Activated T-helper 1 cell treated with anti-CD3 and anti-CD28 coated beads, Interleukin-2, amount 50 U/mL, for 16 hours (primary cell): Measurements from ENCODE around the gene GABBR2.
"Not testable (repeated sequence)": the region's sequence is repeated elsewhere in the genome, so short reads cannot be mapped to it uniquely, and the experiment has no call there.

Experiments used
- DNase-seq, 2 donors: peaks; one replicate each; pipeline ENCODE4 v3.0.0-alpha.2; 2020; ENCODE audit warnings: low read depth in 1 of 2, low spot score in 1 of 2

Gene GABBR2

GRCh38 chr9:98686961-98687855 lies 21.5 kb downstream of the GABBR2 start:
- DNase-seq = no peak

DNA sequence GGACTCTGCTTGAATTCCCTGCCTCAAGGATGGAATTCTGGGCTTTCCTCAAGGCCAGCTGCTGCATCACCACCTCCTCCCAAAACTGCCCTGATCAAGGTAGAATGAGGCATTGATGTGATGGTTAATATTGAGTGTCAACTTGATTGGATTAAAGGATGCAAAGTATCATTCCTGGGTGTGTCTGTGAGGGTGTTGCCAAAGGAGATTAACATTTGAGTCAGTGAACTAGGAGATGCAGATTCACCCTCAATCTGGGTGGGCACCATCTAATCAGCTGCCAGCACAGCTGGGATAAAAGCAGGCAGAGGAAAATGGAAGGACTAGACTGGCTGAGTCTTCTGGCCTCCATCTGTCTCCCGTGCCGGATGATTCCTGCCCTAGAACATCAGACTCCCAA lies 23.9 kb downstream of the GABBR2 start:
- DNase-seq = not testable (repeated sequence)

- DNase-seq = no peak
Observed at GRCh38 chr9:98678244-98678842, 30.4 kb downstream of the GABBR2 start.

DNA sequence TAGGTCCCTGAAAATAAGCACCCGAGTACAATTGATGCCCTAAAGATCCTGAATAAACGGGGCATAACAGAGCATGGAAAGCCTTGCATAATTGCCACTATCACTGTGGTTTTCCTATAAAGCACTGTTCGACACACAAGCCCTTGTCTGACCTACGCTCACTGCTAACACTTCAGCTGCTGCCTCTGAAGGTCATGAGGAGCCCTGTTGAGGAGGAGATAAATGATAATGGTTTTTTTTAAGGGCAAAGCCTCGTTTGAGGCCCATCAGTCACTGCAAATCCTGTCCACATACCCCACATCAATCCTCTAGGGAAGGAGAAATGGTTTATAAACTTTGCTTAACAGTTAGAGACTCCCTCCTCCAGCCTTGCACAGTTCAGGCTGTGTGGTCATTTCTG lies 35.1 kb downstream of the GABBR2 start:
- DNase-seq = no peak

DNA sequence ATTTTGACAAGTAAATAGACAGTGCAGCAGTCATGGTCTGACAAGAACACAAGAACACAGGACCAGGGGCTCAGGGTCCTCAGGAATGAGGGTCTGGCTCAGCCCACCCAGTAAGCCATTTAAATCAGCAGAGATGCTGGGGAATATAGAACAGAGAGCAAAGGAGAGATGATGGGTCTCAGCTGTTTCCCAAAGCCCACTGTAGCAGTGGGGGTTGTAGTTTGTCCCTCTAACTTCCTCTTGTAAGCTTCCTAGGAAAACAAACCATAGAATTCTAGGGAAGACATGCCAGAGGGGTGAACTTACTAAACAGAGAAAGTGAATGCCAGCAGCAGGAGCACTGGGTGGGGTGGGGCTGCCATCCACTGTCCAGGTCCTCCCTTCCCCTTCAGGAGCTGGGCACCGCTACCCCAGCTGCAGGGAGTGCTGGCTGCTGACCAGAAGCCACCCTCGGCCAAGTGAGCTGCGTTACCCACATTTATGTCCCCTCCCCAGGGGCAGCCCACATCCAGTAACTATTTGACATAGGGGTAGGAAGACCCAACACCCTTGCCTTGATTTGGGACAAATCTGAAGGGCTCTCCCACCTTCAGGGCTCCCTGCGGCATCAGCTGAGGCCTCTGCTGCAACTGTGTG lies 41.6 kb downstream of the GABBR2 start:
- DNase-seq = no peak

DNA sequence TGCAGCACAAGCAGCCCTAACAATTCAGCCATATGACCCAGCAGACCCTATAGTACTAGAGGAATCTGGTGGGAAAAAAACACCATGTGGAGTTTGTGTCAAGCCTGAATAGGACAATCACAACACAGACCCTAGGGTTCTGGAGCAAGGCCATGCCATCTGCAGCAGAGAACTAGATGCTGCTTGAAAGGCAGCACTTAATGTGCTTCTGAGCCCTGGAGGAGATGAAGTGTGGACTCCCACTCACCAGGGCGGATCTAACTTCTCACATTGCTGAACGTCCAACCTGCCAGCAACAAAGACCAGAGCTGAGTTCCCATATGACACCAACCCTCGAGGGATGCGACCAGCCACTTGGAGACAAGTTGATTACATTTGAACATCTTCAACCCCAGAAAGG lies 43.2 kb downstream of the GABBR2 start:
- no peak for DNase-seq

GRCh38 chr9:98660541-98660940 lies 48.2 kb downstream of the GABBR2 start:
- DNase-seq = no peak

GRCh38 chr9:98658951-98659351 lies 49.8 kb downstream of the GABBR2 start:
- DNase-seq = no peak

DNA sequence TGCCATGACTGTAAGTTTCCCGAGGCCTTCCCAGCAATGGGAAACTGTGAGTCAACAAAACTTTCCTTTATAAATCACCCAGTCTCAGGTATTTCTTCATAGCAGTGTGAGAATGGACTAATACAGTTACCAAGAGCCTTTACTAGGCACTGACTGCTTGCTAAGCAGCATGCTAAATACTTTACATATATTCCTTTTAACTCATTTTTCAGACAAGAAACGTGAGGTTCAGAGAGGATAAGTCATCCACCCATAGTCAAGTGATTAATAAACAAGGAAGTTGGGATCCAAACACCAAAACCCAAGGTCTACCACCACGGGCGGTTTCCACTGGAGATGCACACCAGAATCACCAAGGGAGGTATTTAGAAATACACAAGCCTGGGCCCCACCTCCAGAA lies 50.8 kb downstream of the GABBR2 start:
- no peak for DNase-seq

- DNase-seq = no peak
Observed at GRCh38 chr9:98656511-98656910, 52.2 kb downstream of the GABBR2 start.

DNA sequence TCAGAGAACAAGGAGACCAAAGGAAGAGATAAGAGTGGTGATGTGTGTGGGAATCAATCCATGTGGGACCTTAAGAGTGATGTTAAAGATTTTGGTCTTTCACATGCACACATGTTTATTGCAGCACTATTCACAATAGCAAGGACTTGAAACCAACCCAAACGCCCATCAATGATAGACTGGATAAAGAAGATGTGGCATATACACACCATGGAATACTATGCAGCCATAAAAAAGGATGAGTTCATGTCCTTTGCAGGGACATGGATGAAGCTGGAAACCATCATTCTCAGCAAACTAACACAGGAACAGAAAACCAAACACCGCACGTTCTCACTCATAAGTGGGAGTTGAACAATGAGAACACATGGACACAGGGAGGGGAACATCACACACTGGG lies 53.3 kb downstream of the GABBR2 start:
- DNase-seq = not testable (repeated sequence)

DNA sequence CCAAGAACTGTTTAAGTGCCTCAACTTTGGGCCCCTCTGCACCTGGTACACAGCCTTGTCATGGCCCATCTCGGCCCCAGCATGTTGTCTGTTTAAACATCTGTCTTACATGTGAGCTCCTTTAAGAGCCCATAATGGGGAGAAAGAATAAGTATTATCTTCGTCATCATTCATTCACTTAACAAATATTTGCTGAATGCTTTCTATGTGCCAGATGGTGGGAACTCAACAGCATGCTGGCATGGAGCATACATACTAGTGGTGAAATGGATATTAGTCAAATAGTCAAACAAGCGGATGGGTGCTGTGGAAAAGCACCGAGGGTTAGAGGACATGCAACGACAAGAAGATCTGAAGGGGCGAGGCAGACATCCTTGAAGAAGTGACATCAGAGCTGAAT lies 54.5 kb downstream of the GABBR2 start:
- DNase-seq = no peak

- DNase-seq = no peak
Observed at GRCh38 chr9:98652741-98653140, 56.0 kb downstream of the GABBR2 start.

DNA sequence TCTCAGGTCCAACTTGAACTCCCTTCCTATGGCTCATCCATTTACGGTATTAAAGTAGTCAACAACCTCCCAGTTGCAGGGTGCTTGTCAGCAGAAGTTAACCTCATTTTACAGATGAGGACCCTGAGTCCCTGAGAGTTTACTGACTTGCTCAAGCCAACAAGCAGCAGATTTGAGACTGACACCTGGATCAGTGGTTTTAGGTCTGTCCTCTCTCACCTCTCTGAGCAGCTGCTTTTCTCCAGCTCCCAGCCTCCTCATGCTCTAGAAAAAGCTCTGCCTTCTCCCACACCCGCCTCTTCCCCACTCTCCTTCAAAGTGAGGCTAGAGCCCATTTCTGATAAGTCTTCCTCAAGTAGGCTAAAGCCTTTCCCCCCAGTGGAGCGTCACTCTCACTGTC lies 56.4 kb downstream of the GABBR2 start:
- no peak for DNase-seq

DNA sequence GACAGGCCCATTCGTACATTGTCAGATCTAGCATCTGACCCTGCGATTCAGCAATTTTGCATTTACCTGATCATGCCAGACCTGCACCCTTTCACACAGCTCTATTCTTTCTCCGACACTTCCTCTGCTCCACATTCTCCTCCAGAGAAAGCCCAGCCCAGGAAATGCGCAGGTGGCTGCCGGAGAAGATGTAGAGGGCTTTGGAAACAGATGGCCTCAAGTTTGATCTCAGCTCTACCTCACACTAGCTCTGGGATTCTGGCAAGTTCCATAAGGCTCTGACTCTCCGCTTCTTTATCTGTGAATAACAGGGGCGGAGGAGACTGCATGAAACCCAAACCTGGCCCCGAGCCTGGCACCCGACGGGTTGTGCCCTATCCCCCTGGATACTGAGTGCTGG lies 61.5 kb downstream of the GABBR2 start:
- no peak for DNase-seq

GRCh38 chr9:98644011-98644410 lies 64.7 kb downstream of the GABBR2 start:
- DNase-seq = no peak

DNA sequence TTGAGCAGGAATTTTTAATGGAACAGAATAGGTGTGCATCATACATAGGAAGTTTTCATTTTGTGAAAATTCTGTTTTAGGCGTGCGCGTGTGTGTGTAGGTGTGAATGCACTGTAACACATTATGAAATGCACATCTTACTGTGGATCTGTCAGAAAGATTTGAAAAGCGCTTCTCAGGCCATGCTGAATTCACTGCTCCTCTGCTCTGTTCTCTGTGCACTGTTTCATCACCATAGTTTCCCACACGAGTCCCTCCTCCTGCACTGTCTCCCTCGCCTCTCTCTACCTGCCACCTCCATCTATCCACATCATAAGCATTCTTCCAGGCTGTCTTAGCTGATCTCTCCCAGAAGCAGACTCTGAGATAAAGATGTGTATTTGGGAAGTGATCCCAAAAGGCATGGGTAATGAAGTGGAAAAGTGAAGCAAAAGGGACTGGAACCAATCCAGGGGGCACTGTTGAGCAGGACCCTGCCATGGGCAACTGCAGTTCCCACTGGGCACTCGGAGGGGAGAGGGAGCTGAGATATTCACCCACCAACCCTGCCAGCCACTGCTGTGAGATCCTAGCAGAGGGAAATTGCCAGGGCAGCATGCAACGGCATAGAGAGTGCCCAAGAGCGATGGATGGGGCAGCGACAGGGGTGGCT lies 65.9 kb downstream of the GABBR2 start:
- no peak for DNase-seq

GRCh38 chr9:98641695-98642094 lies 67.0 kb downstream of the GABBR2 start:
- no peak for DNase-seq

DNA sequence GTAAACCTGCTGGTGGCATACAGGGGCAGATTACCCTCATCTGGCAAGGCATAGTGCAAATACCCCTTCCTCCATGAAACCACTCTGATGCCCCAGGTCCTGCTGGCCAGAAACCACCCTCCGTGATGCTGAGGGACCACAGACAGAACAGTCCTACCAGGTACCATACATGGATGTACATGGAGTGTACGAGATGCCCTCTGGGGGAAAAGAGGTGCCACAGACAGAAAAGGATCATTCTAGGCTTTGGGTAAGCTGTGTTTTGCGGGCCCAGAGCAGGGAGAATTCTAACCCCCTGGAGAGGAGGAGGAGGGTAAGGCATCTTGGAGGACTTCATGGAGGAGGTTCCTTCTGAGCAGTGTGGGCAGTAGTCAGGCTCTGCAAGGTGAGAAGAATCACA lies 68.3 kb downstream of the GABBR2 start:
- no peak for DNase-seq

- no peak for DNase-seq
Observed at GRCh38 chr9:98639133-98639532, 69.6 kb downstream of the GABBR2 start.

DNA sequence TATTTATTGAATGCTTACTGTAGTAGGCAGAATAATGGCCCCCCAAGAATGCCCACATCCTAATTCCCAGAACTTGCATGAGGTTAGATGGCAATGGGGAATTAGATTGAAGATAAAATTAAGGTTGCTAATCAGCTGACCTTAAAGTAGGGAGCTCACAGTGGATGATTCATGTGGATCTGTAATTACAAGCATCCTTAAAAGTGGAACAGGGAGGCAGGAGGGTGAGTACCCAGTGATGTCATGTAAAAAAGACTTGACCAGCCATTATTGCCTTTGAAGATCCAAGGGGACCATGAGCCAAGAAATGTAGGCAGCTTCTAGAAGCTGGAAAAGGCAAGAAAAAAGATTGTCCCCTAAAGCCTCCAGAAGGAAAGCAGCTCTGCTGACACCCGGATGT lies 71.4 kb downstream of the GABBR2 start:
- no peak for DNase-seq

DNA sequence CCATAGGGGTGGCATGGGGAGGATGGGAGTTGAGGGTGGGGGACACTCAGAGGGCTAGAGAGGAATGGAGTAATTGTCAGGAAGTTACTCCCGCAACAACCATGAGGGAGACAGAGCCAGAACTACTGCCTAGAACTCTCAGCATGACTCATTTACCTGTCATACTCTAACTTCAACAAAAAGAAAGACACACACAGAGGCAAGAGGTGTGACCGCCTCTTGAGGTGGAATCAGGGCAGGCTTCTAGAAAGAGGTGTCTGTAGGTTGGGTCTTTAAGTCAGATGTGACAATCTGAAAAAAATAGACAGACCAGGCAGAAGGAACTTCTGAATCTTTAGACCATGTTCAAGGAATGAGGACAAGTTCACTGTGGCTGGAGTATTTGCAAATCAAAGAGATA lies 73.4 kb downstream of the GABBR2 start:
- DNase-seq = no peak
